Keratinocyte (primary cell): ENCODE results near the gene KCNB1. TPM values are rescaled to one million over a fixed set of nuclear protein-coding genes. Genes with fewer than 3 reads are reported as not detected.

Experiments
- DNase-seq: peaks from one replicate; pipeline ENCODE4 v3.0.0-alpha.2; 2011; ENCODE audit warnings: low read depth, missing footprints, low spot score
- FAIRE-seq: peaks from 2 replicates; lab custom pipeline; 2011; peaks lifted over from hg19 to GRCh38; lab: Jason Lieb, UNC
- H2AFZ ChIP-seq: 2 replicates; pipeline ENCODE4 v1.6.0; 2012; ENCODE audit warnings: low read length, control low read depth, inconsistent platforms; ENCODE audit not compliant: control insufficient read depth
- H3K27ac ChIP-seq: 2 replicates; pipeline ENCODE4 v1.5.1; 2011; ENCODE audit warnings: low read length; ENCODE audit not compliant: control insufficient read depth, insufficient read depth
- H3K27me3 ChIP-seq: 3 replicates; pipeline ENCODE4 v1.6.0; 2011; ENCODE audit warnings: low read length; ENCODE audit not compliant: control insufficient read depth, insufficient read depth; ENCODE audit errors: extremely low read depth
- H3K36me3 ChIP-seq, 2 experiments: 2 replicates in 1 of 2; 3 replicates in 1 of 2; pipeline ENCODE4 v1.5.1; 2011; ENCODE audit warnings: low read length in 2 of 2, mild to moderate bottlenecking in 1 of 2; ENCODE audit not compliant: control insufficient read depth in 2 of 2, insufficient read depth in 2 of 2; ENCODE audit errors: extremely low read depth in 1 of 2
- H3K4me1 ChIP-seq: 3 replicates; pipeline ENCODE4 v1.5.1; 2011; ENCODE audit warnings: low read length; ENCODE audit not compliant: control insufficient read depth, insufficient read depth; ENCODE audit errors: extremely low read depth
- H3K4me2 ChIP-seq: 3 replicates; pipeline ENCODE4 v1.6.0; 2011; ENCODE audit warnings: low read depth, low read length; ENCODE audit not compliant: control insufficient read depth, insufficient read depth; ENCODE audit errors: extremely low read depth
- H3K4me3 ChIP-seq, 3 experiments: fragments of 200-600 bp in 1 of 3; sonication (generic) in 1 of 3; 2 replicates in 2 of 3; 3 replicates in 1 of 3; pipeline ENCODE4 v1.5.1; 2011 to 2016; ENCODE audit warnings: low read length in 3 of 3, mild to moderate bottlenecking in 3 of 3, control low read depth in 2 of 3, inconsistent platforms in 1 of 3, low read depth in 1 of 3, mixed read lengths in 1 of 3, mixed run types in 1 of 3, moderate library complexity in 1 of 3; ENCODE audit not compliant: control insufficient read depth in 2 of 3, insufficient read depth in 2 of 3; ENCODE audit errors: extremely low read depth in 1 of 3
- H3K79me2 ChIP-seq: 2 replicates; pipeline ENCODE4 v1.6.0; 2012; ENCODE audit warnings: low read length; ENCODE audit not compliant: control insufficient read depth, insufficient read depth
- H3K9ac ChIP-seq: 3 replicates; pipeline ENCODE4 v1.6.0; 2011; ENCODE audit warnings: low read length; ENCODE audit not compliant: control insufficient read depth, insufficient read depth; ENCODE audit errors: extremely low read depth
- H3K9me1 ChIP-seq: 3 replicates; pipeline ENCODE4 v1.6.0; 2011; ENCODE audit warnings: low read length; ENCODE audit not compliant: control insufficient read depth, insufficient read depth; ENCODE audit errors: extremely low read depth
- H3K9me3 ChIP-seq: 2 replicates; pipeline ENCODE4 v1.5.1; 2012; ENCODE audit warnings: low read depth, low read length; ENCODE audit not compliant: control insufficient read depth
- H4K20me1 ChIP-seq: 3 replicates; pipeline ENCODE4 v1.6.0; 2011; ENCODE audit warnings: low read length; ENCODE audit not compliant: control insufficient read depth, insufficient read depth; ENCODE audit errors: extremely low read depth
- EZH2 ChIP-seq: IDR thresholded peaks from one replicate; pipeline ENCODE4 v1.6.1; 2012; ENCODE audit warnings: inconsistent platforms, mild to moderate bottlenecking, low read length, moderate library complexity
- dilution Hi-C: fragments of 300-500 bp; cut with MboI; formaldehyde crosslinking; loops from one replicate; pipeline ENCODE4 v1.7.0; 2020; ENCODE audit warnings: low sequenced_read_pairs; ENCODE audit not compliant: extremely low pct_ligation_motif_present
- polyA plus RNA-seq, 5 experiments: library from polyadenylated mRNA; depleted of rRNA in 3 of 5; stranded (reverse) in 3 of 5; stranded (forward) in 1 of 5; unstranded in 1 of 5; fragments of >200 nt; gene quantifications; 1 replicate in 1 of 5; 2 replicates in 3 of 5; 3 replicates in 1 of 5; pipeline versions ENCODE4 v1.2.1 to v1.2.3, GENCODE V29; 2011 to 2012; ENCODE audit warnings: missing spikeins in 2 of 5, low read depth in 1 of 5, low replicate concordance in 1 of 5
- TF ChIP-seq, protein P1 (sequence below), 3 experiments: IDR thresholded peaks in 1 of 3; conservative IDR thresholded peaks in 1 of 3; optimal IDR thresholded peaks in 1 of 3; 2 replicates in 2 of 3; 3 replicates in 1 of 3; pipeline versions ENCODE3 to v1.5.1; 2011; ENCODE audit warnings: low read length in 3 of 3, mild to moderate bottlenecking in 3 of 3, moderate library complexity in 2 of 3, control low read depth in 1 of 3, inconsistent platforms in 1 of 3; ENCODE audit not compliant: insufficient read depth in 2 of 3; ENCODE audit errors: extremely low read depth in 1 of 3

Gene KCNB1
- polyA plus RNA-seq, 1 donor (not counting 4 experiments of a cell fraction or from before 2014, with no cell fraction given) = not detected

DNA sequence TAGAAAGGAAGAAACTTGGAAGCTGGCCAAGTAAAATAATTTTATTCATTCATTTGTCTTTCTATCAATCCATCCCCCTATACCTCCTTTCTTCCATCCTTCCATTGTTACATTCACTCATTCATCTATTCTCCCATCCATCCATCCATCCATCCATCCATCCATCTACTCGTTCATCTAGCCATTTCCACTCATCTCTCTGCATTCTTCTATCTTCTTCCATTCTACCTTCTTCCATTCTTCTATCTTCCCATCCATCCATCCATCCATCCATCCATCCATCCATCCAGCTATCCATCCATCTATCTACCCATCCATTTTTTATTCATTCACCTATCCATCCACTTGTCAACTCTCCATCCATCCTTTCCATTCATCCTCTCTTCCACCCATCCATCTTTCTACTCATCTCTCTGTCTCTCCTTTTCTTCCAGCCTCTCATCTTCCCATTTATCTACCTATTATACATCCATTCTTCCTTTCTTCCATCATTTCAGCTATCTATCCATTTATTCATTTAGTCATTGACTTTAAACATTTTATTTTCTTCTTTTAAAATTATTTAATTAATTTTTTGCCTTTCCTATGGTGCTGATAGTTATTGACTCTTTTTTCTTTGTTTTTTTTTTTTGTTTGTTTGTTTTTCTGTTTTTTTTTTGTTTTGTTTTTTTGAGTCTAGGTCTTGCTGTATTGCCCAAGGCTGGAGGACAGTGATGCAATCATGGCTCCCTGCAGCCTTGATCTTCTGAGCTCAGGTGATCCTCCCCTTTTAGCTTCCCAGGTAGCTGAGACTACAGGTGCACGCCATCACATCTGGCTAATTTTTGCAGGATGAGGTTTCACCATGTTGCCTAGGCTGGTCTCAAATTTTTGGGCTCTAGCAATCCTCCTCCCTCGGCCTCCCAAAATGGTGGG lies 151.5 kb downstream of the KCNB1 start:
- H3K36me3 ChIP-seq = no peaks in the 10 kb centered on the region
- no peak overlapping the region for H3K27ac ChIP-seq
- peaks cover 21% of the 10 kb centered on the region for H3K27me3 ChIP-seq
- H3K4me2 ChIP-seq = no peak overlapping the region
- H3K4me3 ChIP-seq = no peak overlapping the region
- no peaks in the 10 kb centered on the region for H4K20me1 ChIP-seq
- no peaks in the 10 kb centered on the region for H3K4me1 ChIP-seq
- H3K79me2 ChIP-seq = no peaks in the 10 kb centered on the region
- DNase-seq (no peak), FAIRE-seq (no peak)
- no peak for TF ChIP-seq EZH2
- TF ChIP-seq, protein P1, sequence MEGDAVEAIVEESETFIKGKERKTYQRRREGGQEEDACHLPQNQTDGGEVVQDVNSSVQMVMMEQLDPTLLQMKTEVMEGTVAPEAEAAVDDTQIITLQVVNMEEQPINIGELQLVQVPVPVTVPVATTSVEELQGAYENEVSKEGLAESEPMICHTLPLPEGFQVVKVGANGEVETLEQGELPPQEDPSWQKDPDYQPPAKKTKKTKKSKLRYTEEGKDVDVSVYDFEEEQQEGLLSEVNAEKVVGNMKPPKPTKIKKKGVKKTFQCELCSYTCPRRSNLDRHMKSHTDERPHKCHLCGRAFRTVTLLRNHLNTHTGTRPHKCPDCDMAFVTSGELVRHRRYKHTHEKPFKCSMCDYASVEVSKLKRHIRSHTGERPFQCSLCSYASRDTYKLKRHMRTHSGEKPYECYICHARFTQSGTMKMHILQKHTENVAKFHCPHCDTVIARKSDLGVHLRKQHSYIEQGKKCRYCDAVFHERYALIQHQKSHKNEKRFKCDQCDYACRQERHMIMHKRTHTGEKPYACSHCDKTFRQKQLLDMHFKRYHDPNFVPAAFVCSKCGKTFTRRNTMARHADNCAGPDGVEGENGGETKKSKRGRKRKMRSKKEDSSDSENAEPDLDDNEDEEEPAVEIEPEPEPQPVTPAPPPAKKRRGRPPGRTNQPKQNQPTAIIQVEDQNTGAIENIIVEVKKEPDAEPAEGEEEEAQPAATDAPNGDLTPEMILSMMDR (optimal IDR thresholded peaks at IDR 0.05 in 1 of 3, IDR thresholded peaks at IDR 0.05 in 1 of 3, conservative IDR thresholded peaks at IDR 0.05 in 1 of 3; ENCODE audit: extremely low read depth in 1 of 3, insufficient read depth in 2 of 3, low read length in 3 of 3) = no peak
- H3K9ac ChIP-seq = no peak overlapping the region
- dilution Hi-C loops = no loop called here
- H2AFZ ChIP-seq = no peak overlapping the region
- H3K9me3 ChIP-seq = no peaks in the 10 kb centered on the region
- no peaks in the 10 kb centered on the region for H3K9me1 ChIP-seq

DNA sequence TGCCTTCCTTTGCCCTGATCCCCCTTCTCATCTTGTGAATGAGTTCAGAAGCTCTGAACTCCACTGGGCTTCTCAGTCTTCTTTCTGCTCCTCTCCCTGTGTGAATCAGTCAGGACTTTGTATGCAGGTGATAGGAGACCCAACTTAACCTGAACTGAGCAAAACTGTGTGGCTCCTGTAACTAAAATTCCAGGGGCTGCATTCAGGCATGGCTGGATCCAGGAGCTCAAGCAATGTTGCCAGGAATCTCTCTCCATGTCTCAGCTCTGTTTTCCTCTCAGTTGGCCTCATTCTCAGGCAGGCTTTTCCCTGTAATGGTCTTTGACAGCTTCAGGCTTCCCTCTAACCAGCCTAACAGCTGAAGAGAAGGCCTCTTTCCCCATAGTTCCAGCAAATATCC lies 153.7 kb downstream of the KCNB1 start:
- H3K27me3 ChIP-seq = peaks cover 25% of the 10 kb centered on the region
- no peaks in the 10 kb centered on the region for H3K4me1 ChIP-seq
- FAIRE-seq (no peak), DNase-seq (no peak)
- H3K36me3 ChIP-seq = no peaks in the 10 kb centered on the region
- no peak overlapping the region for H3K27ac ChIP-seq
- H3K79me2 ChIP-seq = no peaks in the 10 kb centered on the region
- H3K9ac ChIP-seq = no peak overlapping the region
- no peak for TF ChIP-seq EZH2
- TF ChIP-seq, protein P1 (optimal IDR thresholded peaks at IDR 0.05 in 1 of 3, IDR thresholded peaks at IDR 0.05 in 1 of 3, conservative IDR thresholded peaks at IDR 0.05 in 1 of 3; ENCODE audit: extremely low read depth in 1 of 3, insufficient read depth in 2 of 3, low read length in 3 of 3) = no peak
- dilution Hi-C loops = loop anchor here (10.0 kb wide), 1 partner anchor 166 kb away; no protein-coding TSS in a partner anchor
- no peak overlapping the region for H3K4me3 ChIP-seq
- H3K9me1 ChIP-seq = no peaks in the 10 kb centered on the region
- H4K20me1 ChIP-seq = no peaks in the 10 kb centered on the region
- no peak overlapping the region for H3K4me2 ChIP-seq
- H2AFZ ChIP-seq = no peak overlapping the region
- H3K9me3 ChIP-seq = no peaks in the 10 kb centered on the region
